GM21529 (cell line): ENCODE results near the gene ERRFI1.
"Not testable (repeated sequence)": the region's sequence is repeated elsewhere in the genome, so short reads cannot be mapped to it uniquely, and the experiment has no call there.

Source experiments
- ATAC-seq: cut with Tn5 transposase; IDR thresholded peaks from one replicate; pipeline ENCODE4 v1.9.1; 2021; ENCODE audit not compliant: unreplicated experiment

Gene ERRFI1

GRCh38 chr1:8026153-8026975, at the start of gene ERRFI1:
Gene ERRFI1, minus strand, starts transcription at chr1:8026309. Its CDS starts 10,690 bp downstream, at chr1:8015619.
- peak; percentile 91 for ATAC-seq

GRCh38 chr1:8075511-8076051, 49.5 kb upstream of the ERRFI1 start:
- no peak for ATAC-seq

GRCh38 chr1:8073112-8073855, 47.2 kb upstream of the ERRFI1 start:
- ATAC-seq: no peak

- ATAC-seq: no peak
Observed at GRCh38 chr1:8070381-8070811, 44.3 kb upstream of the ERRFI1 start.

- ATAC-seq: not testable (repeated sequence)
Observed at GRCh38 chr1:8069614-8070320, 43.7 kb upstream of the ERRFI1 start.

GRCh38 chr1:8065369-8065768, 39.3 kb upstream of the ERRFI1 start:
- no peak for ATAC-seq

- ATAC-seq: no peak
Observed at GRCh38 chr1:8063298-8064036, 37.4 kb upstream of the ERRFI1 start.

GRCh38 chr1:8062861-8063260, 36.8 kb upstream of the ERRFI1 start:
- ATAC-seq: no peak

- ATAC-seq: no peak
Observed at GRCh38 chr1:8061673-8062386, 35.7 kb upstream of the ERRFI1 start.

GRCh38 chr1:8061210-8061609, 35.1 kb upstream of the ERRFI1 start:
- ATAC-seq: no peak

GRCh38 chr1:8059161-8059622, 33.1 kb upstream of the ERRFI1 start:
- ATAC-seq: no peak

- ATAC-seq: not testable (repeated sequence)
Observed at GRCh38 chr1:8057779-8058178, 31.7 kb upstream of the ERRFI1 start.

- no peak for ATAC-seq
Observed at GRCh38 chr1:8055973-8056372, 29.9 kb upstream of the ERRFI1 start.

GRCh38 chr1:8053878-8054567, 27.9 kb upstream of the ERRFI1 start:
- no peak for ATAC-seq

- ATAC-seq: no peak
Observed at GRCh38 chr1:8051650-8052049, 25.5 kb upstream of the ERRFI1 start.

GRCh38 chr1:8049229-8049628, 23.1 kb upstream of the ERRFI1 start:
- not testable (repeated sequence) for ATAC-seq

- no peak for ATAC-seq
Observed at GRCh38 chr1:8047686-8048445, 21.8 kb upstream of the ERRFI1 start.

GRCh38 chr1:8047112-8047511, 21.0 kb upstream of the ERRFI1 start:
- ATAC-seq: no peak
